HG03066 (cell line): ENCODE data around the gene HOXC9.
A peak's percentile ranks its signal among the peaks of the same experiment; 100 is the strongest.

Experiments
- ATAC-seq: cut with Tn5 transposase; IDR thresholded peaks from one replicate; pipeline ENCODE4 v1.9.1; 2021; ENCODE audit warnings: low read depth; ENCODE audit not compliant: unreplicated experiment

The HOXC9 gene

DNA sequence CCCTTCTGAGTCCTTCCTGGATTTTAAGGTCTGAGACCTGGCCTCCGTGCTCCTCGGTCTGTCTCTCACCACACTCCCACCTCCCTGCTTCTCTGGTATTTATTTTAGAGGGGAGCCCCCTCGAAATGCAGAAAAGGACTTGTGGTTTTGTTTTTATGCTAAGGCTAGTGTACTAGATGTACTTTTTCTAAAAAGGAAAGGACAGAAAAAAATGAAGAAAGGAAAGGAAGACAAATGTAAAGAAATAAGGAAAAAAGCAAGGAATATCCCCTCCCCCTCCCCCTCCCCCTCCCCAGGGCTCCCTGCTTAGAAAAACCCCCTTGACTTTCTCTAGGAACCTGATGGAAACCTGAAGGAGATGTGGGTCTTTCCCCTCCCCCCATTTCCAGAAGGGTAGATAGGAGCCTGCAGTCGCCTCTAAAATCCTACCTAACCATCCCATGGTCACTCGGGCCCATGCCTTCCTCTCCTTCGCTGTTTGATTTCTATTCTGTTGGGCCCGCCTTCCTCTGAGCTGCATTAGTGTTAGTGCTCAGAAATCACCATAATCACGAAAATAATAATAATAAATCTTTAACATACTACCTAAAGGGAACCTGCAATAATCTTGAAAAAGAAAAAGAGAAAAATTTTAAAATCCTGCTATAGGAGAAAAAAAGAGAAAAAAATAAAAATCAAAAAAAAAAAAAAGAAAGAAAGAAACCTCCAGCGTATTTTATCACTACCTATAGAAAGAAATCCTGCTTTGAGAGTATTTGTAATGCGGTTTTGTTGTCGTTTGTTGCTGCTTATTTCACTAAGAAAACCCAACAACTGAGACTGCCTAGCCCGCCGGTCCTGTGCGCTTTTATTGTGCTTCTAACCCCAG, 11.9 kb downstream of the HOXC9 start:
- no peak for ATAC-seq

DNA sequence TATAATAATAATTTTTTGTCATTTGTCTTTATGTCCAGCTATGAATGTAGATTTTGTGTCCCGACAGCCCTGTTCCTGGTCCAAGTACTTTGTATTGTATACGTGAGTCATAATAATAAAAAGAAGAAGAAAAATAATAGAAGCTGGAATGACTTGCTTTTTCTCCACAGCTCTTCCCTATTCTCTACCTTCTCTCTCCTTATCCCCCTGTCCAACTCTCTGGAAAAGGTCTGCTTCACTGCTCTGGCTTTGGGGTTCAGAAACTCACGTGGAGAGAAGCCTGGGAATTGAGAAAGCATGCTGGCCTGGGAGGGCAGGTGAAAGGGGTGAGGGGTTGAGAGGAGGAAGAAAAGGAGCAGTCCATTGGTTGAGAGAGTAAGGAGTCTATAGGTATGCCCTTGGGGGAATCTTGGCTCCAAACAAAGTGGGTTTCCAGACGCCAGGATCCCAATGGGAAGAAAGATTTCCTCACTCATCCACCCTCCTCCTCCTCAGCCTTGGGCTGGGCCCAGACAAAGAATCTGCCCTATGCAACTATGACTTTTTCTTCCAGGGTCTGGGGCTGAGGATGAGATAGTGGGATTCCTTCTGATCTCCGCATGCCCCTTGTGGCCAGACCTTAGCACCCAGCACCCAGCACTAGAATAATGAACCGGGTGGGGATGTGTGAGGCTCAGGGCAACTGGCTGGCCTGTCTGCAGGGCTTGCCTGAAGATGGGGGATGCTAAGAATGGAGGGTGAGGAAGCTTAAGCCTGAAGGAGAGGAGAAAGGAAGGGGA, 12.9 kb downstream of the HOXC9 start:
- no peak for ATAC-seq

DNA sequence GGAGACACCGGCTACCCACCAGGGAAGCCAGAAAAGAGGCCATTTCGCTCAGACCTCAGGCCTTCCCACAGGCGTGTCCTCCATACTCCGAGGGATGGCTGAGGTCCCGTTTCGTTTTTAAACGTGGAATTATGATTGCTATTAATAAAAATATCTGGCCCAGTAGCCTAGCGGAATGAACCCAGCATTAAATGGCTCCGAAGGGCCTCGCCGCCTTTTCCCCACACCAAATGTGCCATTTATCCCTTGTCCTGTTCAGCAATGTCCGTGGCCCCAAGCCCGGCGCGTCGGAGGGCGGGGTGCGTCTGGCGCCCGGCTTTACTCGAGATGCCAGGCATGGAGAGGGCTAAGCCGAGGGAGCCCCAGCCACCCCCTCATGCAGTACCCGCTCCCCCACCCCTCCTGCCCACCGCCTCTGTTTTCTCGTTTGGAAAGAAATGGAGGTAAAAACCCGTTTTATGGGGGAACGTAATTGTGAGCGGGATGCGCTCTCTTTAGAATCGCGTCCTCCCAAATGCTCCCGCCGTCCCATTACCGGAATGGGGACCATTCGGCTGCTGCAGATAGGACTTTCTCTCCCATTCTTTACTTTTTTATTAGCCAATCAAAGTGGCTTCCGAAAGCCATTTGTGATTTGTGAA, 14.5 kb downstream of the HOXC9 start:
- ATAC-seq = no peak

DNA sequence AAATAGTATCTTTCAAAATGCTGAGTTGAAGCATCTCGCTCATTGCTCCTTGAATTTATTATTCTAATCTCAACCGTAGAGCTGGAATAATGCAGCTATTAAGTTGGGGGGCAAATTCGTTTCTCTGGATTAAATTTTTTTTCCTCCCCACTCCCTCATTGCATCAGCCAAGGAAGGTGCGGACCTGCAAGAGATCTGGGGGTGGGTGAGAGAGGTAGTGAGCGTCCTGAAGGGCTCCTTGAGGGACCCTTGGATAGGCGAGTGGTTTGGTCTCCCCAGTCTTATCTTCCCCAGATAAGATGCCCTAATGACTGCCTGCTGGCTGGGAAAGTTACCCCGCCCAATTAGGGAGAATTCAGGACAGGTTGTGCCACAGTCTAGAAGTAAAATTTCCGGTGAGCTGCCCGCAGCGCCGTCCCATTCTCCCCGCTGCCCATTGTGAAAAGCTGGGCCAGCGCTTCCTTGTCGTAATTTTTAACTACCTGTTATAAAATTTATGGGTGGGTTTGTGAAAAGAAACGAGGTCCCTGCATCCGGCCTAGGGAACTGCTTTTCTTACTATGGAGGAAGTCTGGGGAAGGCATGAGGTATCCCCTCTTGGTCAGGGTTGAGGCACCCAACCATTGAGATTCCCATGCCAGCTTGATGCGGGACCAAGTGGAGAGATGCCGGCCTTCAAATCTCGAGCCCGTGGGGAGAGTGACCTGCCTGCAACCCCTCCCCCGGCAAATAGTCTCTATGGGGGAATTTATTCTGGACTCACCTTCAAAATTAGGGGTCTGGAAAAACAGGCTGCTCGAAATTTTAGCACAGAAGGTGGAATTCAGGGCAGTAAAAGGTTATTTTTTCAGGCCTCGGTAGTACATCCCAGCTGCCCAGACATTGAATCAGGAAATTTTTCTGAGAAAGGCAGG, 15.3 kb downstream of the HOXC9 start:
- ATAC-seq = no peak

DNA sequence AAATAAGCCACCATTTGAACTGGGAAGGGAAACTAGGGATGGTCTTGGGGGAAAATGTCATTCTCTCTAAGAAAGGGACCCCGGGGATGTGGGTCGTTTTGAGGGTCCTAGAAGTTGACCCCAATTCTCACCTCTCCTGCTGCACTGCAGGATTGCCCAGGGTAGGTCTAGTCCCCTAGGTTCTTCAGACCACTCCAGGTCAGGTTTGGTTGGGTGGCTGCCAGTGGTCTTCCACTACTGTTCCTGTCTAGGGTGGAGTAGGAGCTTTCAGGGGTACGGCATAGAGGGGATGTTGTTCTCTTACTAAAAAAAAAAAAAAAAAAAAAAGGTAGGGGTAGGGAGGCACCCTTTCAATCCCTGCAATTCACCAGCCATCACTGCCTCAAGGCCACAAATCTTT, 16.1 kb downstream of the HOXC9 start:
- ATAC-seq = no peak

DNA sequence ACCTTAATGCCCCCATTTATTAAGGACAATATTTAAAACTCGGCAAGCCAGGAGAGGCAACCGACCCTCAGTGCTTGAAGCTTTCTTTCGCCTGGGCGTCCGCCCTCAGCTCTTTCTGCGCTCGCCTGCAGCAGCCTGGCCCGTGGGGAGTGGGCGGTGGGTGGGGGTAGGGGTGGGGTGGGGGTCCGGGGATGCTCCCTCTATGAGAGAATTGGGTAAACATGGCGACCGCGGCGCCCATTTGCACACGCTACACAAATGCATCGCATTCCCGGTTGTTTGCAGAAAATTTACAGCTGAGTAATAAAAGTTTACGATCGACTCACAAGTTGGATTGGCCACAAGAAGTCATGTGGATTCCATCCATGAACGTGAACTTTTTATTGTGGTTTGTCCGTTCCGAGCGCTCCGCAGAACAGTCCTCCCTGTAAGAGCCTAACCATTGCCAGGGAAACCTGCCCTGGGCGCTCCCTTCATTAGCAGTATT, 16.6 kb downstream of the HOXC9 start:
- no peak for ATAC-seq

DNA sequence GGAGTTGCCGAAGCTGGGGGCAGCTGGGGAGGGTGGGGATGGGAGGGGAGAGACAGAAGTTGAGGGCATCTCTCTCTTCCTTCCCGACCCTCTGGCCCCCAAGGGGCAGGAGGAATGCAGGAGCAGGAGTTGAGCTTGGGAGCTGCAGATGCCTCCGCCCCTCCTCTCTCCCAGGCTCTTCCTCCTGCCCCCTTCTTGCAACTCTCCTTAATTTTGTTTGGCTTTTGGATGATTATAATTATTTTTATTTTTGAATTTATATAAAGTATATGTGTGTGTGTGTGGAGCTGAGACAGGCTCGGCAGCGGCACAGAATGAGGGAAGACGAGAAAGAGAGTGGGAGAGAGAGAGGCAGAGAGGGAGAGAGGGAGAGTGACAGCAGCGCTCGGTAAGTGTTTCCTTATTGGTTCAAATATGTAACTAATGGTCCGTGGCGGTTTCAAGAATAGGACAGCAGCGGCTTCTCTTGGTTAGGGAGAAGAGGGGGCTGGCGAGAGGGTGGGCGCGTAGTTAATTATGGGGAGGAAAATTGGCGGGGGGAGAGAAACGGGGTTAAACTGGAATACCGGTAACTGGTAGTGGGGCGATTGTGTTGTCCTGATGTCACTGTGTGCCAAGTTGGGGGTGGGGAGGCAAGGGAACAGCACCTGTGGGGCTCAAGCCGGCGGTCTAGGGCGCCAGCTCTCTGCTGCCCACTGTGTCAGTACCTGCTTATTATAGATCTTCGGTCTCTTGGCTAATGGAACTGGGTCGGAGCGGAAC, 17.2 kb downstream of the HOXC9 start:
- peak; percentile 37 for ATAC-seq

DNA sequence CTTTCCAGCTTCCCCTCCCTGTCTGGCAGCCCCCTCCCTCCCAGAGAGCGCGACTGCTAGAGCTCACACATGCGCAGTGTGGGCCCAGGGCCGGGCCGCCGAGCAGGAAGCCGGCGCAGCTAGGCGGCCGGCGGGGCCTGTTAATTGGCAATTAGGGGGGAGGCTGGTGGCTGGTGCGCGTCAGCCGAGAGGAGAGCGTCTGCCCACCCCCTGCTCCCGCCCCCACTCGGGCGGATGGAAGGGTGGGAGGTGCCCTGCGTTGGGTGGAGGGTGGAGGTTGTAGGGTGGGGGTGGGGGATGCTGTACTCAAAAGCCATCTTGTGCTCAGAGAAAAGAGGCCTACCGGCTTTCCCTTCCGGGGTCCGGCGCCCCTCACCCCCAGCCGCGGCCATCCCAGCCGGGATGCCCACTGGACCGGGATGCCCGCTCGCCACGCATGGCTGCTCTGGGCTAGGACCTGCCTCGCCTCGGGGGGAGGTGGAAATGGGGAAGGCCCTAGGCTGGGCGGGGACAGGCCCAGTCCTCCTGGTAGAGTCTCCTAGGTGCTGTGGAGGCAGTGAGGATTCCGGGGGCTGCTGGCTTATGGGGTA, 18.0 kb downstream of the HOXC9 start:
- ATAC-seq = peak; percentile 90

DNA sequence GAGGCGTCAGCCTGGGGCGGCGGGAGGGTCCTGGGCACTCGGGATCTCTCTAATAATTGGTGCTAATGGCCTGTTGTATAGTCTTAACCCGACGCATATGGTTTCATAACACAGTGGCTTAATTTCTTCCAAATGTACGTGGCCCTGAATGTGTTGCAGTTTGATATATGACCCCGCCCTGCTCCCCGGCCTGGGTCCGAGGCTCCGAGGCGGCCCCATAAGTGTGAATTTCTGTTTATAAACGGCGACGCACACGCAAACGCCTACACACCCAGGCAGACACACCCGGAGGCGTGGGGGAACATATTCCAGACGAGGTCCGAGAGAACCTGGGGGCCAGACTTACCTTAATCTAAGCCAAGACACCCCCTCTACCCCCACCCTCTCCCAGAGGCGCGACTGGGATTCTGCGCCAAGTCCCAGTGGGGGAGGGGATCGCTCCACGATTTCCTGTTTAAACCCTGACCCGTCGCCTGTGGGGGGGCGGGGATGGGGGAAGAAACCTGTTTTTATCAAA, 18.6 kb downstream of the HOXC9 start:
- no peak for ATAC-seq

DNA sequence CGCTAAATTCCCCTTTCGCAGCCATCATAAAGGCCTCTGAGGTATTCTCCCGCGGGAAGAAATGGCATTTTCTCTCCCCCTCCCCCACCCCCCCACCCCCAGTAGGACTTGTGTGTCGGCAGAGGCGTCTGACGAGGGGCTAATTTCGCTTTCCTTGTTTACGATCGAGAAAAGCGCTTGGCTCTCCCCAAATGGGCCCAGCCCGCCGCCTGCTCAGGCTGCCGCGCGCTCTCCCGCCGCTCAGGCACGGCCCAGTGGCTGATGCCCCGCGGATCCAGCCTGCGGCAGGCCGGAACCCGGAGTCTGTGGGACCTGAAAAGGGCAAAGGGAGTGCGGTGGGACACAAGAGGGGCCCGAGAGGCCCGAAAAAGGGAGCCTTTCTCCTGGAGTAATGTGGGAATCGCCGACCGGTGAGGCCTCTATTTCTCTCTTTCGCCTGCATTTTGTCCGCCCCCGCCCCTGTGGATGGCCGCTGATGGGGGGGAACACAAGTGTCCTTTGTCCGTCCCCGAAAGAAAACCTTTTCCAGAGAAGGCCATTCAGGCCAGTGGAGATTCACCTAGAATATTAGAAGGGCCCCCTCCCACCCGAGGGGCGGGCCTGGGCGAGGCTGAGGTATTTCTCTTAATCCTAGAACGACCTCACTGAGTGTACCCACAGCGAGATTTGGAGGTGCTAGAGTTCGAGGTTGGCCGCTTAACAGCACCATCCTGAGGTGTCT, 19.3 kb downstream of the HOXC9 start:
- no peak for ATAC-seq

DNA sequence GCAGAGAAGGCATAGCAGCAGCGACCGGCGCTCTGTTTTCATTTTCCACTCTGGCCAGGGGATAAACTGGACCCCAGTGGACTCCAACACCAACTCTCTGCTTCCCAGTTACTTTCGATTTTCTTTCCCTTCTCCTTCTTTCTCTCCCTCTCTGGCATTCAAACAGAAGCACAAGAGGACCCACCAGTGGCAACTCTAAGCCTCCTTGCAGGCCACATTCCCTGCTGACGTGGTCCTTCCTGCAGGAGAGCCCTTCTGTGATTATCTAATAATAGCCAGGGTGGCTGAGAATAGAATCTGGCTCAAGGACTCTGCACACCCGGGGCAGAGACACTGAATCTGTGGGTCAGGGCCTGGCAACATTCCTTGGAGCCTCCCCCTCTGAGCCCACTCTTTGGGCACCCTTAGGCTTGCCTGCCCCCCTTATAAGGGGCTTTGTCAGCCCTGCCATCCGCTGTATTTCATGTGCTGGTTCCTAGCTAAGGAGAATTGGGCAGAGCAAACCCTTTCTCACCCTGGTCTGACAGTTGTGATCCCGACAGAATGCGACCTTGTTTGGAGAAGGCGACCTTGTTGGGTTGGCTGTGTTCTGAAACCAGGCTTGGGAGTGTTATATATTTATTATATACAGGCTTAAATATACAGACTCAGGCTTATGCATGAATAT, 20.1 kb downstream of the HOXC9 start:
- ATAC-seq = no peak

DNA sequence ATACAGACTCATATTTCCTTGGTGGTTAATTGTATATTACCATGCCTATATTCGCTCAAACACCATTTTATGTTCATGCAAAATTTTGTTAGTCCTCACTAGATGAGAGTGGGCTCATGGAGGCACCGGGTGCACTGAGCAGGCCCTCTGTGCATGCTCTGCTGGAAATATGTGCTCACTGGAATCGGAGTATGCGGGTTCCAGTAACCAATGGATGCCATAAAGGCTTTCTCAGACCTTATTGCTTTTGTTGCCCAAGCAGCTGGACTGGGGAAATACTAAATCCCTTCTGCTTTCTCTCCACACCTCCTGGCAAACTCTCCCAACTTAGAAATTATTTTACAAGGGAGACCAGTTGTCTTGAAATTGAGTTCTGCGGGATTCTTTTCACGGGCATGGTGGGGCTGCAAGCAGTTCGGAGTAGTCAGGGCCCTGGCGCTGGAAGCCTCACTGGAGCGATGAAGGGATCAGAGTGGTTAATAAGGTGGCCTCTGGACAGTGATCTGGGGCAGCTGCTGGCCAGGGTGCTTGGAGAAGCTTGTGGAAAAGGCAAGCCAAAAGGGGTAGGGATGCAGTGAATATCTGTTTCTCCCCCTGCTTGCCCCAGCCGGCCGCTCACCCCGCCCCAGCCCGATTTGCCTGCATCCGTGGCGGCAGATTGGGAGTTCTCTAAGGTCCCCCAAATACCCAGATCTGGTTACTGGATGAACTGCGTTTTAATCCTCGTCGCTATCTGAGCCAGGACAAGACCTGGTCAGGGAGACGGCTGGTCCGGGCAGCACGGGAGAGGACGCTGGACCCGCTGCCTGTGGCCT, 20.8 kb downstream of the HOXC9 start:
- ATAC-seq = no peak

DNA sequence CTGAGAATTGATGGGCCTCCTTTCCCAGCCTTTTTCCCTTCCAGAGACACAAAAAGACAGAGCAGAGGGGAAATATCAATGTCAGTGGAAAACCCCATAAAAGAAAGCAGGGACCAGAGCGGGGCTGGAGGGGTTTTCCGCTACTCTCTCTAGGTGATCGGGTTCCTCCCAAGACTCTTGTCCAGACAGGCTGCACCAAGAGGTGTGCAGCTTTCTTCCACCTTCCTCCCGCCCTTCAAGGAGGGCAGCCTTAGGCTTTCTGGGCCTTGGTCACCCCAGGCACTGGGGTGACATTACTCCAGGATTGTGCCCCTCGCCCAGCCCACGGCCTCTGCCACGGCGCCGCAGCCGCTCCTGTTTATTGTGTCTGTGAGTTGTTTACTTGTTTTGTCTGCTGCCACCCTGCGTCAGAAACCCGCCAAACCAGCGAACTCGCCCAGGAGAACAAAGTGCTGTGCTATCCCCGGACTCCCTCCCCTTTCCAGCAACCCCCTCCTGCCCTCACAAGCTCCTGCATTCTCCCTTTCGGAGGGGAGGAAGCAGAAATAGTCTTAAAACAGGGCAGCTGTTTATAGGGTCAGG, 21.6 kb downstream of the HOXC9 start:
- no peak for ATAC-seq

DNA sequence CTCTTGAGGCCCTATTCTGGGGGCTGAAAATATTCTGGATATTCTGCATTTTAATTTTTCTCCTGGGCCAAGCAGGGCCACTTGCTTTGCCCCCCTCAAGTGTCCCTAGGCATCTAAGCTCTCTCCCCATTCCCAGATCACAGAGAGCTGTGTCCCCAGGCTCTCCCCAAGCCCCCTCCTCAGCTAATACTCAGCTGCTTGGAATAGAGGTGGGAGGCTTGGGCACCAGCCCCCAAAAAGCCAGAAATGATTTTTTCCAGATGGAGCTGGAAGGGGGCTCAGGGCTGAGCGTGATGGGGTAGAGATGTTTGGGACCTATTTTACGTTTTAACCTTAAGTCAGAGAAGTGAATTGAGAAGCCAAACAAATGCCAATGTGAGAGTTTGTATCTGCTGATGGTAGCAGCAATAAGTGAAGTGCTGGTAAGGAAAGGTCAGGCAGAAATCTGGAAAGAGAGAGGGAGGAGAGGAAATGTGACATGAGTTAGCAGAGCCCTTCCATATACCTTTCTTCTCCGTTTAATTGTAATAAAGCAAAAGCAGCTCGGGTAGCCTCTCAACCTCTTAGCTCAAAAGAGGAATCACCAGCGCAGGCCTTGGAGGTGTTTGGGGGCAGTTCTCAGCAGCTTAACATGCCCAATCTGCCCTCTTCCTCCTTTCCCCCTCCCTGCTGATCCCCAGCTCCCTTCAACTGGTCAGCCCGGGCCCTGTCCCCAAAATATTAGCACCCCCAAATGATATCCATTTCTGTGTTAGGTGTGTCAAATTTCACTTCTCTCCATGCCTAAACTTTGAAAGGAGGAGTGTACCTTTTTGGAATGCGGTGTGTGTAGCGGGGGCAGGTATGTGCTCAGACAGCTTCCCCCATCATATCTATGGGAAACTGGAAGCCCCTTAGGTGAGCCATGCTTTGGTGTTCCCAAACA, 23.3 kb downstream of the HOXC9 start:
- ATAC-seq = no peak

DNA sequence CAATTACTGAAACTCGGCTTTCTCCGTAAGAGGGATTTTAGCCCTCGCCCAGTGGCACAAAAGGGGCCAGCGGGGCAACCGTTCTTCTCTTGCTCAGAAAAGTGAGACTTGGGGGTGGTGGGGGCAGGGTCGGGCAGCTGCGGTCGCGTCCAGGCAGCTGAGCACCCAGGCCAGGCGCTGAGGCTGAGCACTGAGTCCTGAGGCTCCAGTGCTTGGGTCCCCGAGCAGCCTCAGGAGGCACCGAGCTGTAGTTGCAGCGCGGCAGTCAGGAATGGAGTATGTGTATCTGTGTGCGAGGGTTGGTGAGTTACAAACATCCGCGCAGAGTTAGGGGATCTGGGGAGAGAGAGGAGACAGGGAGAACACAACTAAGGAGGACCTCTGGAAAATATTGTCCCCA, 24.2 kb downstream of the HOXC9 start:
- ATAC-seq = no peak
